Progenitor cell of endocrine pancreas (in vitro differentiated cells): ENCODE results near the gene DDB1. TPM values are rescaled to one million over a fixed set of nuclear protein-coding genes. Genes with fewer than 3 reads are reported as not detected.

Experiments used
- total RNA-seq: library from RNA; stranded (reverse); gene quantifications from 2 replicates; pipeline ENCODE4 v1.2.1, GENCODE V29; 2021

Gene DDB1
- total RNA-seq, 1 donor from 2014 or later = 254 TPM

Other genes starting within 250 kb of the DDB1 start
- gene CD5, start 230.6 kb downstream of the DDB1 start, total RNA-seq = not detected in 2 replicates
- 28.1 and 30.8 TPM in 2 replicates for gene VPS37C, start 171.7 kb downstream of the DDB1 start, total RNA-seq
- not detected in 2 replicates for gene PGA3, start 129.6 kb downstream of the DDB1 start, total RNA-seq
- 0.36 and 0.81 TPM in 2 replicates for gene PGA4, start 110.8 kb downstream of the DDB1 start, total RNA-seq
- gene PGA5, start 91.9 kb downstream of the DDB1 start, total RNA-seq = 0.60 and 0.69 TPM in 2 replicates
- 34.0 and 40.1 TPM in 2 replicates for gene VWCE, start 37.8 kb downstream of the DDB1 start, total RNA-seq
- 68.1 and 78.8 TPM in 2 replicates for gene TKFC, start 123 bp upstream of the DDB1 start, total RNA-seq
- 44.3 and 45.3 TPM in 2 replicates for gene CYB561A3, start 28.8 kb upstream of the DDB1 start, total RNA-seq
- gene TMEM138, start 29.3 kb upstream of the DDB1 start, total RNA-seq = 45.9 and 46.7 TPM in 2 replicates
- 20.6 and 22.2 TPM in 2 replicates for gene TMEM216, start 59.5 kb upstream of the DDB1 start, total RNA-seq
- 133 and 134 TPM in 2 replicates for gene CPSF7, start 96.9 kb upstream of the DDB1 start, total RNA-seq
- gene SDHAF2, start 97.0 kb upstream of the DDB1 start, total RNA-seq = 42.2 and 42.9 TPM in 2 replicates
- gene LRRC10B, start 175.6 kb upstream of the DDB1 start, total RNA-seq = 1.2 and 2.0 TPM in 2 replicates
- gene SYT7, start 248.0 kb upstream of the DDB1 start, total RNA-seq = 10.3 and 11.7 TPM in 2 replicates